T47D (cell line): ENCODE data around the gene ABCG4.
"Not testable (repeated sequence)": the region's sequence is repeated elsewhere in the genome, so short reads cannot be mapped to it uniquely, and the experiment has no call there.

Experiments used
- DNase-seq, 2 experiments: peaks; one replicate each; pipeline versions ENCODE4 v3.0.0 to v3.0.0-alpha.2; 2011 to 2012; ENCODE audit warnings: low read depth in 1 of 2, low spot score in 1 of 2
- JUND ChIP-seq: IDR thresholded peaks from 2 replicates; pipeline ENCODE4 v1.6.1; 2012; ENCODE audit warnings: low read depth
- in situ Hi-C: cut with HindIII; loops from 2 replicates; pipeline ENCODE4 v1.10.0; 2016; ENCODE audit warnings: low sequenced_read_pairs, low pct_unique_long_range_greater_than_20kb

ABCG4 gene

DNA sequence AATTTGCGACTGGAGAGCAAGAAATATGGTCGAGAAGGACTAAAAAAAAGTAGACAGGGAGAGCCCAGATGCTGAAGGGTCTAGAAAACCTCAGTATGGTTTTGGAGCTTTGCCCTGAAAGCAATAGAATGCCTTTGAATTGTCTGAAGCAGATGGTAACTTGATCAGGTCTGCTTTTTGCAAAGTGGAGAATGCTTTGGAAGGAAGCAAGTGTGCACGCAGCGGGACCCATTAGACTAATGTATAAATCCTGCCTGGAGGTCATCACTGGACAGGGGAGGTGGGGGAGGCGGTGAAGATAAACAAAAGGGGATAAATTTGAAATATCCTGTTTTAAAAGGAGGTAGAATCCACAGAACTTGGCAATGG lies 28.2 kb upstream of the ABCG4 start:
- in situ Hi-C loops = no loop called here
- no peak for TF ChIP-seq JUND
- DNase-seq = no peak

- DNase-seq = peak; percentile 96 to 99
- in situ Hi-C loops = no loop called here
- TF ChIP-seq JUND = no peak
Observed at GRCh38 chr11:119121008-119121810, 27.6 kb upstream of the ABCG4 start, which contains the start of gene HINFP. Gene HINFP, plus strand, starts transcription at chr11:119121580. Its CDS starts 5,365 bp downstream, at chr11:119126945.

DNA sequence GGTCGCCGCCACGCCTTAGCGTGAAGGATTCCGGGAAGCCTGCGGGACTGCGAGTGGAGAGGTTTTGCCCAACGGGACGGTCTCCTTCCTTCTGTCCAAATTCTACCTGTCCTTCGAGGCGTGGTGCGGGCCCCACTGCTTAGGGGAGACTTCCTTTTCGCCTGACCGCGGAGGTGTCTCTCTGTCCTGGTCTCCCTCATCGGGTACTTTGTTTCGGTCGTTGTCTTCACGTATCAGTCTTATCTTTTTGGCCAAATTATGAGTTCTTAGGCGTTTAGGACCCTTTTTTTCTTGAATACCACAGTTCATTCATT lies 27.1 kb upstream of the ABCG4 start:
- TF ChIP-seq JUND = no peak
- in situ Hi-C loops = no loop called here
- peak in 1 of 2 experiments; percentile 33 for DNase-seq

GRCh38 chr11:119125821-119126220 lies 23.0 kb upstream of the ABCG4 start:
- no peak for TF ChIP-seq JUND
- DNase-seq = no peak
- in situ Hi-C loops = no loop called here

DNA sequence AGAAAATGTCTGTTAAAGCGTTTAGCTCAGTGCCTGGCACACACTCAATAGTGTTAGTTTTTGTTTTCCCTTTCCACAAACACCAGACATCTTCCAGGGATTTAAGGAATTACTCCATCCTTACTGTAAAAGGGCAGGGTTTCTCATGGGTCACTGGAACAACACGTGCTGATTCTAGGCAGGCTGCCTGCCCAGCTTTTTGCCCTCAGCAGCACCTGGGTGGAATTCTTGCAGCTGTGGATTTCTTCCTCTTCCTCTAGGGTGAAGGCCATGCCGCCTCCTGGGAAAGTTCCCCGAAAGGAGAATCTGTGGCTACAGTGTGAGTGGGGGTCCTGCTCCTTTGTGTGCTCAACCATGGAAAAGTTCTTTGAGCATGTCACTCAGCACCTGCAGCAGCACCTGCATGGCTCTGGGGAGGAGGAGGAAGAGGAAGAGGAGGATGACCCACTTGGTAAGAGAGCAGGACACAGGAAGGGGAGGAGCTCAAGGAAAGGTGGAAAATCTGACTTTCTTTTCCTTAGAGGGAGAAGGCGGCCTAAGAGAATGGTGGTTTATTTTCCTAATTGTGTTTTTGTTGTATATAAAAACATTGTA lies 22.1 kb upstream of the ABCG4 start:
- in situ Hi-C loops = no loop called here
- TF ChIP-seq JUND = no peak
- peak in 1 of 2 experiments; percentile 37 for DNase-seq

GRCh38 chr11:119130662-119131061 lies 18.2 kb upstream of the ABCG4 start:
- DNase-seq = no peak
- in situ Hi-C loops = no loop called here
- no peak for TF ChIP-seq JUND

GRCh38 chr11:119134389-119134978 lies 14.4 kb upstream of the ABCG4 start:
- in situ Hi-C loops = no loop called here
- peak; percentile 52 to 57 for DNase-seq
- TF ChIP-seq JUND = no peak

DNA sequence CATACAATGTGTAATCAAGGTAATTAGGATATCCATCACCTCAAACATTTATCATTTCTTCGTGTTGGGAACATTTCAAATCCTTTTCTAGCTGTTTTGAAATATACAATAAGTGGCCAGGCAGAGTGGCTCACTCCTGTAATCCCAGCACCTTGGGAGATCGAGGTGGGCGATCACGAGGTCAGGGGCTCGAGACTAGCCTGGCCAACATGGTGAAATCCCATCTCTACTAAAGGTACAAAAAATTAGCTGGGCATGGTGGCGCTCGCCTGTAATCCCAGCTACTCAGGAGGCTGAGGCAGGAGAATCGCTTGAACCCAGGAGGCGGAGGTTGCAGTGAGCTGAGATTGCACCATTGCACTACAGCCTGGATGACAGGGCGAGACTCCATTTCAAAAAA lies 9.6 kb upstream of the ABCG4 start:
- in situ Hi-C loops, DNase-seq: not testable (repeated sequence)

DNA sequence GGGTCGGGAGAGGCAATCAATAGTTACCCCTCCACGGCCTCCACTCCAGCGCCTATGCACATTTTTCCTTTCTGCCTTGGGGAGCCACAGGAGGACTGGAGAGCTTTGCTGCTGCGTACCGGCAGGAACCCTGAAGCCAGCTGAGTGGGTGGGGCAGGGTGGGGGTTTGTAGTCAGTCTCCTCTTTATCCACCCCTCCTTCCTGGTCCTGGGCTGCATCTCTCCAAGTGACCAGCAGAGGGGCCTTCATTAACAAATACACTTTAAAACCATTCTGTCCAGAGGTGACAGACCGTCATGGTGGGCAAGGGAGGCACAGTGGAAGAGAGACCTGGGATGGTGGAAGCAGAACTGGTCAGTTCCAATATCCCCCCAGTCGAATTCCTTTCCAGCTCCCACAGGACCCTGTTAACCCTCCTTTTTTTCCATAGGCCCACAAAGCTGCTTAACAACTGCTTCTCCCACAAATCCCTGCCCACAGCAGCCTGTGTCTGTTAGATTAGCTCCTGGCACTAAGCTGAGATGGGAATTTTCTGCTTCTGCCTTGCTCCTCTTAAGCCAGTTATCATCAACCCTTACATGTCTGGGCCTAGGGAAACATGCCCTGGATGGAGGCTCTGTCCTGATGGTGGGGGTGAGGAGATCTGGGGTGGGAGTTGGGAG lies 3.9 kb upstream of the ABCG4 start:
- TF ChIP-seq JUND = no peak
- in situ Hi-C loops = no loop called here
- peak; percentile 84 to 90 for DNase-seq

GRCh38 chr11:119145551-119145950 lies 3.3 kb upstream of the ABCG4 start:
- TF ChIP-seq JUND = no peak
- in situ Hi-C loops = no loop called here
- no peak for DNase-seq

- in situ Hi-C loops = no loop called here
- no peak for DNase-seq
- TF ChIP-seq JUND = no peak
Observed at GRCh38 chr11:119147604-119148333, 1.1 kb upstream of the ABCG4 start.

- TF ChIP-seq JUND = no peak
- in situ Hi-C loops = no loop called here
- no peak for DNase-seq
Observed at GRCh38 chr11:119148720-119149017, 183 bp upstream of the ABCG4 start.
